Tibial artery (tissue), 4 donors: Measurements from ENCODE around the gene OR4K14.

Experiments
- DNase-seq, 2 donors: peaks; one replicate each; pipeline ENCODE4 v3.0.0-alpha.2; 2019
- H3K27ac ChIP-seq, 2 donors: fragments of 200-600 bp; sonication (generic) in 1 of 2; 1 replicate in 1 of 2; 2 replicates in 1 of 2; pipeline ENCODE4 v1.5.1; 2018 to 2019; ENCODE audit warnings: mild to moderate bottlenecking in 1 of 2
- H3K27me3 ChIP-seq, 2 donors: fragments of 200-600 bp; sonication (generic) in 1 of 2; one replicate each; pipeline versions ENCODE4 v1.5.1 to v1.6.0; 2016 to 2019
- H3K36me3 ChIP-seq, 3 donors: fragments of 200-600 bp; sonication (generic) in 2 of 3; one replicate each; pipeline ENCODE4 v1.5.1; 2016 to 2019; ENCODE audit warnings: mild to moderate bottlenecking in 2 of 3
- H3K4me1 ChIP-seq, 4 donors: fragments of 200-600 bp; sonication (generic) in 2 of 4; 1 replicate in 3 of 4; 2 replicates in 1 of 4; pipeline ENCODE4 v1.5.1; 2016 to 2019
- H3K4me3 ChIP-seq, 2 donors: fragments of 200-600 bp; sonication (generic) in 1 of 2; 1 replicate in 1 of 2; 2 replicates in 1 of 2; pipeline ENCODE4 v1.5.1; 2018 to 2019; ENCODE audit warnings: mild to moderate bottlenecking in 2 of 2
- H3K9me3 ChIP-seq, 3 donors: fragments of 200-600 bp; sonication (generic) in 1 of 3; one replicate each; pipeline ENCODE4 v1.5.1; 2016 to 2019
- intact Hi-C: fragments of 100-400 bp; cut with DNase I; formaldehyde crosslinking; loops from one replicate; pipeline ENCODE4 v1.15.0; 2023; ENCODE audit warnings: low total_unique reads
- TF ChIP-seq, protein P1 (sequence below), 2 experiments: fragments of 200-600 bp in 1 of 2; fragments of 450-650 bp in 1 of 2; IDR thresholded peaks; one replicate each; pipeline ENCODE4 v1.5.1; 2017 to 2019; ENCODE audit warnings: antibody characterized with exemption in 2 of 2, mild to moderate bottlenecking in 1 of 2, moderate library complexity in 1 of 2

Gene OR4K14, protein sequence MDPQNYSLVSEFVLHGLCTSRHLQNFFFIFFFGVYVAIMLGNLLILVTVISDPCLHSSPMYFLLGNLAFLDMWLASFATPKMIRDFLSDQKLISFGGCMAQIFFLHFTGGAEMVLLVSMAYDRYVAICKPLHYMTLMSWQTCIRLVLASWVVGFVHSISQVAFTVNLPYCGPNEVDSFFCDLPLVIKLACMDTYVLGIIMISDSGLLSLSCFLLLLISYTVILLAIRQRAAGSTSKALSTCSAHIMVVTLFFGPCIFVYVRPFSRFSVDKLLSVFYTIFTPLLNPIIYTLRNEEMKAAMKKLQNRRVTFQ

DNA sequence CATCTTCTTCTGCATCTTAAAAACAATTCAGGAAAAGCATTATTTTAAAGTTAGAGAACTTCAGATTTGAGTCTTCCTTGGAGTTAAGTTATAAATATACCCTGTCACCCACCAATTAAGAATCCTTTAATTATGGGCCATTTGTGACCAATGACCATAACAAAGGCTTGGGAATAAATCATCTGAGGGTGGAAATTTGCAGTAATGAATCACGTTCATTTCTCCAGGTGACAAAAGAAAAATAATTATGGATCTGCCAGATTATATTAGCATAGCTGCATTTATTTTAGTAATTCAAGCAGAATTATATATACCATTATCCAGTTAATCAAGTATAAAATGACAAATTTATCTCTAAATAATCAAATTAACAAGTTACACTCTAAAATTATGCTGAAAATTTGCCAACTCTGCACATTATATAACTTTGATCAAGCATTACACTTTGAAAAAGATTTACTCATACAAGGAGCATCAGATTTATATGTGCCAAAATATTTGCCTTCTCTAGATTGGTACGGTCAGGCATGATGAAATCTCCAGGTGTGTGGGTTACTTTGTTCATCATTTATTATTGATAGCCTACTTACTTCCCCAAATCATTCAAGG, at the start of gene OR4K14:
Gene OR4K14, minus strand, starts transcription at position 51 of the 609 bp plus-strand sequence. CDS start 4,114 bp downstream, outside the sequence.
- intact Hi-C loops: no loop called here
- Histone ChIP-seq H3K27ac (no peak within 1 kb of the TSS), H3K4me3 (no peak within 1 kb of the TSS), H3K9me3 (no peaks in the 10 kb centered on the region), H3K27me3 (no peaks in the 10 kb centered on the region), H3K4me1 (no peaks in the 10 kb centered on the region), H3K36me3 (no peaks in the 10 kb centered on the region)
- no peak for DNase-seq
- TF ChIP-seq, protein P1, sequence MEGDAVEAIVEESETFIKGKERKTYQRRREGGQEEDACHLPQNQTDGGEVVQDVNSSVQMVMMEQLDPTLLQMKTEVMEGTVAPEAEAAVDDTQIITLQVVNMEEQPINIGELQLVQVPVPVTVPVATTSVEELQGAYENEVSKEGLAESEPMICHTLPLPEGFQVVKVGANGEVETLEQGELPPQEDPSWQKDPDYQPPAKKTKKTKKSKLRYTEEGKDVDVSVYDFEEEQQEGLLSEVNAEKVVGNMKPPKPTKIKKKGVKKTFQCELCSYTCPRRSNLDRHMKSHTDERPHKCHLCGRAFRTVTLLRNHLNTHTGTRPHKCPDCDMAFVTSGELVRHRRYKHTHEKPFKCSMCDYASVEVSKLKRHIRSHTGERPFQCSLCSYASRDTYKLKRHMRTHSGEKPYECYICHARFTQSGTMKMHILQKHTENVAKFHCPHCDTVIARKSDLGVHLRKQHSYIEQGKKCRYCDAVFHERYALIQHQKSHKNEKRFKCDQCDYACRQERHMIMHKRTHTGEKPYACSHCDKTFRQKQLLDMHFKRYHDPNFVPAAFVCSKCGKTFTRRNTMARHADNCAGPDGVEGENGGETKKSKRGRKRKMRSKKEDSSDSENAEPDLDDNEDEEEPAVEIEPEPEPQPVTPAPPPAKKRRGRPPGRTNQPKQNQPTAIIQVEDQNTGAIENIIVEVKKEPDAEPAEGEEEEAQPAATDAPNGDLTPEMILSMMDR (IDR thresholded peaks at IDR 0.05): no peak

DNA sequence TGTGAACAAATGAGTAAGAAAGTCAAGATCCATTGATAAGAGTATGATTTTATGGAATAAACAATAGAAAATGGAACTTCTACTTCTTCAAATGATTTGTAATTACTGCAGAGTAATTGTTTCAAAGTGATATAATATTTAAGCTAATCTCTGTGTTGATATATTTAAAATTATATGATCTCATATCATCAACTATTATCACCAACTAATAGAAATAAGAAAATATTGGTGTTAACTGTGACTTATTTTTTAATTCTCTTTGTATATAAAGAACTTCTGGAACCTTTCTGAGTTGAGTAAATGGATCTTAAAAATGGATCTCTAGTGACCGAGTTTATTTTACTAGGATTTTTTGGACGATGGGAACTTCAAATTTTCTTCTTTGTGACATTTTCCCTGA, 40.6 kb upstream of the OR4K14 start, which contains the start of gene OR4L1:
Gene OR4L1, plus strand, starts transcription at position 301 of the 400 bp plus-strand sequence. Its CDS starts 0 bp downstream, at position 301.
- TF ChIP-seq, protein P1 (IDR thresholded peaks at IDR 0.05): no peak
- Histone ChIP-seq H3K4me3 (no peak within 1 kb of the TSS), H3K27ac (no peak within 1 kb of the TSS), H3K9me3 (no peaks in the 10 kb centered on the region), H3K4me1 (no peaks in the 10 kb centered on the region), H3K36me3 (no peaks in the 10 kb centered on the region), H3K27me3 (no peaks in the 10 kb centered on the region)
- DNase-seq: no peak
- intact Hi-C loops: no loop called here

DNA sequence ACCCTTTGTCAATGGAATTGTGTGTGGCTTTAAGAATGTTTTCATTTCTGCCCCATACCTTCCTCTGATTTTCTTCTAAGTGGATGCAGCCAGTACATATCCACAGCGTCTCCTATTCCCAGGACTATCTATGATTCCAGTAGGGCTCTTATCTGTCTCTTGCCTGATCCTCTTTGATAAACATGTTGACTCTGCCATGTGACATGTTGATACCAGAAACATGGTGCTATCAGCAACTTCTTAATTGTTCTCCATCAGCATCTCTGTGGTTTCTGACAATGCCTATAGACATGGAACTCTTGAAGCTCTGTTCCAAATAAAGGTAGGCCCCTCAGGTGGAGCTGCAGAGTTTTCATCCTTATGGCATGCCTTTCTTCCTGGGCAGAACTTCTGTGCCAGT, 29.1 kb upstream of the OR4K14 start:
- Histone ChIP-seq H3K27me3 (no peaks in the 10 kb centered on the region), H3K36me3 (no peaks in the 10 kb centered on the region), H3K27ac (no peak overlapping the region), H3K9me3 (no peaks in the 10 kb centered on the region), H3K4me3 (no peak overlapping the region), H3K4me1 (no peaks in the 10 kb centered on the region)
- TF ChIP-seq, protein P1 (IDR thresholded peaks at IDR 0.05): no peak
- intact Hi-C loops: no loop called here
- DNase-seq: no peak

DNA sequence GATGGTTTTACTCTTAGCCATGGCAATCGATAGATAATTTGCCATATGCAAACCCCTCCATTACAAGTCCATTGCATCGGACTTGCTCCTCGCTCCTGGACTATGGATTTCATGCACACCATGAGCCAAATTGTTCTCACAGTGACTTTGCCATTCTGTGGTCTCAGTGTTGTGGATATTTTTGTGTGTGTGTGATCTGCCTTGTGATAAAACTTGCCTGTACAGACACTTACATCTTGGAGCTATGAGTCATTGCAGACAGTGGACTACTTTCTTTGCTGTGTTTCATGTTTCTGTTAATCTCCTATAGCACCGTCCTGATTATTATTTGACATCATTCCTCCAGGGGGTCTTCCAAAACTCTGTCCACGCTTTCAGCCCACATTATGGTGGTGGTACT, 25.1 kb upstream of the OR4K14 start:
- no peak for DNase-seq
- Histone ChIP-seq H3K27me3 (no peaks in the 10 kb centered on the region), H3K4me1 (no peaks in the 10 kb centered on the region), H3K4me3 (no peak overlapping the region), H3K36me3 (no peaks in the 10 kb centered on the region), H3K27ac (no peak overlapping the region), H3K9me3 (no peaks in the 10 kb centered on the region)
- TF ChIP-seq, protein P1 (IDR thresholded peaks at IDR 0.05): no peak
- intact Hi-C loops: no loop called here

DNA sequence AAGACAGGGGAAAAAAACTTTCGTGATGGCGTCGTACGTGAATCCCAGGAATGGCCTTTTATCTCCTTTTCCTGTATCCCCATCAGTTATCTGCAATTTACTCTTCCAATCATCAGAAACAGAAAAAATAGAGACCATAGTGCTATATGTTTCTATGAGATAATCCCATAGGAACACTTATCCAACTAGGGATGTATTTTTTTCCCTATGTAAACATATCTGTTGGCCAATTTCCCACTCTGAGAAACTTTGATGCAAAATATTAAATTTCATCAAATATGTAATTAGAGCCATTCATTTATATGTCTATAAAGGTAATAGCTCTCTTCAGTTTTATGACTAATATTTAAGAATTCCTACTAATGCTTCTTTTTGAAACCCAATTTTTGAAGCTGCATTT, 16.8 kb upstream of the OR4K14 start, which contains the start of gene OR4K13:
Gene OR4K13, minus strand, starts transcription at position 101 of the 400 bp plus-strand sequence. CDS start 1,280 bp downstream, outside the sequence.
- H3K4me1 ChIP-seq: no peaks in the 10 kb centered on the region

More for the DNA sequence above, 16.8 kb upstream of the OR4K14 start, which contains the start of gene OR4K13:
- no peak for DNase-seq
- no peak within 1 kb of the TSS for H3K27ac ChIP-seq
- no peaks in the 10 kb centered on the region for H3K9me3 ChIP-seq
- TF ChIP-seq, protein P1 (IDR thresholded peaks at IDR 0.05): no peak
- no peaks in the 10 kb centered on the region for H3K27me3 ChIP-seq
- H3K4me3 ChIP-seq: no peak within 1 kb of the TSS
- H3K36me3 ChIP-seq: no peaks in the 10 kb centered on the region
- intact Hi-C loops: no loop called here
